ENCODE results near the gene RAD51B. TPM values are rescaled to one million over a fixed set of nuclear protein-coding genes. Genes with fewer than 3 reads are reported as not detected.
"Not testable (repeated sequence)": the region's sequence is repeated elsewhere in the genome, so short reads cannot be mapped to it uniquely, and the experiment has no call there.

Gene RAD51B
- total RNA-seq, 1 donor from 2014 or later = 26.1 TPM

DNA sequence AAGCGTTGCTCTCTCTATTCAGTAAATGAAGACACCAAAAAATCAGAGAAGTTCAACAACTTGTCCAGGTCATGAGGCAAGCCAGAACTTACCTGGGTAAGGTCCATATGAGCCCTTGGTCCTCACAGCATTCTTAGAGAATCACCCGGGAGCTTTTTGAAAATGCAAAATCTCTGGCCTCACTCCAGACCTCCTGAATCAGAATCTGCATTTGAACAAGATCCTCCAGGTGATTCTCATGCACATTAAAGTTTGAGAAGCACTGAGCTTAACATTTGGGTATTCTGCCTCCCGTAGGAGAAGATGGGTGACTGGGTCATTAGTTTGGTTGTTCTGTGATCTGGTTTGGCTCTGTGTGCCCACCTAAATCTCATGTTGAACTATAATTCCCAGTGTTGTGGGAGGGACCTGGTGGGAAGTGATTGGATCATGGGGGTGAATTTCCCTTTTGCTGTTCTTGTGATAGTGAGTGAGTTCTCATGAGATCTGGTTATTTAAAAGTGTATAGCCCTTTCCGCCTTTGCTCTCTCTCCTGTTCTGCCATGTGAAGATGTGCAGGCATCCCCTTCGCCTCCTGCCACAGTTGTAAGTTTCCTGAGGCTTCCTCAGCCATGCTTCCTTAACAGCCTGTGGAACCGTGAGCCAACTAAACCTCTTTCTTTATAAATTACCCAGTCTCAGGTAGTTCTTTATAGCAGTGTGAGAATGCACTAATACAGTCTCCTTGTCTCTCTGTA, 221.2 kb downstream of the RAD51B start:
- DNase-seq (ENCODE audit: low spot score) = no peak
- no peaks in the 10 kb centered on the region for H3K9me3 Mint-ChIP-seq
- H3K27me3 Mint-ChIP-seq (ENCODE audit: insufficient read depth) = no peaks in the 10 kb centered on the region
- intact Hi-C loops (cut with micrococcal nuclease) = no loop called here
- H3K27ac Mint-ChIP-seq = no peak overlapping the region
- no peaks in the 10 kb centered on the region for H3K4me1 Mint-ChIP-seq (ENCODE audit: low read depth)
- H3K36me3 Mint-ChIP-seq (ENCODE audit: low read depth) = no peaks in the 10 kb centered on the region
- no peak overlapping the region for H3K4me3 Mint-ChIP-seq

DNA sequence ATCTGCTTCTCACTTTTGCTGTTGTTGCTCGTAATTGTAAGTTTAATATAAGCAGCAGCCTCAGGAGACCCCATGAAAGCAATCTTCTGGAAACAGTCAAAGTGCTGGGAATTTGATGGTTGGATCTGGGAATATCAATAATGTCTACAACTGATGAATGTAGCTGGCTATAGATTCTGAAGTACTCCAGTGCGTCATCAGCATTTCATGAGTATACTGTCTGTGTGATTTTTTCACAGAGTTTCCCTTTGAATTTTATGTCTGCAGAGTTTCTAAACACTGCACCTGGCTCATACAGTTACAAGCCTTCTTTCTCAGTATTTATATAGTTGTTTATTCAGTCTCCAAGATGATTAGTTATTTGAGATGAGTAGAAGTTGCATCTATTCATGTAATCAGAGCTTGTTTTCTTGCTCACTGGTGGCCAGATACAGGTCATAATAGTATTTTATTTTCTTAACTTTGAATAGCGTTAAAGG, 222.3 kb downstream of the RAD51B start:
- intact Hi-C loops (cut with micrococcal nuclease) = no loop called here
- no peaks in the 10 kb centered on the region for H3K36me3 Mint-ChIP-seq (ENCODE audit: low read depth)
- no peak for DNase-seq (ENCODE audit: low spot score)
- H3K9me3 Mint-ChIP-seq = no peaks in the 10 kb centered on the region
- no peak overlapping the region for H3K4me3 Mint-ChIP-seq
- no peak overlapping the region for H3K27ac Mint-ChIP-seq
- H3K27me3 Mint-ChIP-seq (ENCODE audit: insufficient read depth) = no peaks in the 10 kb centered on the region
- H3K4me1 Mint-ChIP-seq (ENCODE audit: low read depth) = no peaks in the 10 kb centered on the region

DNA sequence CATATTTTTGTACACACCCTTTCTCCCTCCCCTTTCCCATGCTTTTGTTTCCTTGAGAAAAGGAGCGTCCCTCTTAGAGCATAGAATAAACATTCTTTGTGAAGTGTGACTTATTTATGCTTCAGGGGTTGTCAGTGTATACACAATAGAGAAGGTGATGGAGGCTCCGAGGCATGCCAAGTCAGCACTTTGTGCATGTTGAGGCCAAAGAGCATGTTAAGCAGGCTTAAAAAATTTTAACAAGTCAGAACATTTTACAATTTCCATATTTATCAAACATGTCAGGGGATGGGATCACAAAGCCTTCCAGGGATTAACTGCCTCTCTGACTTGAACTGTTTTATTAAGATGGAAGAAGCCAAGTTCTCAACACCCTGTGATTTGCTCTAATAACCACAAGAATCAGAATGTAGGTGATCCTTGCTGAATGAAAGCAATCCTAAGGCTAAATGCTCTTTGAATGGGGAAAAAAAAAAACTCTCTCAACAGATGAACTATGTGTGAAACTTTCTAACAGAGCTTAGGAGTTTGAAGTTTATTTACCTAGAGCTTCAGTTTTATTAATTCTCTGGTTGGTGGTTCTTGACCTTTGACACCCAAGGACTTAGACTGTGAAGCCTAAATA, 223.1 kb downstream of the RAD51B start:
- DNase-seq (ENCODE audit: low spot score) = no peak
- Mint-ChIP-seq H3K4me1 (ENCODE audit: low read depth) (no peaks in the 10 kb centered on the region), H3K36me3 (ENCODE audit: low read depth) (no peaks in the 10 kb centered on the region), H3K27me3 (ENCODE audit: insufficient read depth) (no peaks in the 10 kb centered on the region), H3K4me3 (no peak overlapping the region), H3K27ac (no peak overlapping the region), H3K9me3 (no peaks in the 10 kb centered on the region)
- intact Hi-C loops (cut with micrococcal nuclease) = no loop called here

DNA sequence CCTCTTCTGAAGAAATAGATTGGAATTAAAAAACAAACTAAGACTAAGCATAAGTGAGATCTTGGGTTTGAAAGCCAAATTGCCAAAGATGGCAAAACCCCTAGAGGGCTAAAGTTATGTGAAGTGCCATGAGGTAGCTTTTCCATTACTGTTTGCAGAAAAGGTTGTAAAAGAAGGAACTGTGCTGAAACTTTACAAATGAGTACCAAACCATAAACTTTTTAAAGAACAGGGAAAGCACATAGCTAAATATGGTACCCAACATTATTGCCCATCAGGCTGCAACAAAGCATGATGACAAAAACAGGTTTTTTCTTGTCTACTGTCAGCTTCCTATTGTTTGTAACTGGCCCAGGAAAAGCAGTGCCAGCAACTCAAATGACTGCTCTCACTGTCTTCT, 224.2 kb downstream of the RAD51B start:
- Mint-ChIP-seq H3K36me3 (ENCODE audit: low read depth) (no peaks in the 10 kb centered on the region), H3K4me1 (ENCODE audit: low read depth) (no peaks in the 10 kb centered on the region), H3K27me3 (ENCODE audit: insufficient read depth) (no peaks in the 10 kb centered on the region), H3K4me3 (no peak overlapping the region), H3K9me3 (peaks cover 4% of the 10 kb centered on the region), H3K27ac (no peak overlapping the region)
- DNase-seq (ENCODE audit: low spot score) = no peak
- intact Hi-C loops (cut with micrococcal nuclease) = no loop called here

DNA sequence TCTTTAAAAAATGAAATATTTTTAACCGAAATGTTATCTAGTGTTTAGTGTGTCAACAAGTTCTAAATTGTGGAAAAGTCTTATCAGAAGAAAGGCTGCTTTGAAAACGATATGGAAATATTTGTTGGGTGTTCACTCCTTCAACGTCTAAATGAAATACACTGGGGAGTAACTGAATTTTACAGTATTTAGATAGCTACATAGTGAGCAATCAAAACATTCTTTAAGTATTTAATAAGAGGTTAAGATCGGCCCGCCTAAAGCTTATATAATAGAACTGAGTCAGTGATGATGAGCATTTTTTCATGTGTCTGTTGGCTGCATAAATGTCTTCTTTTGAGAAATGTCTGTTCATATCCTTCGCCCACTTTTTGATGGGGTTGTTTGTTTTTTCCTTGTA, 228.3 kb downstream of the RAD51B start:
- Mint-ChIP-seq H3K9me3 (peaks cover 4% of the 10 kb centered on the region), H3K36me3 (ENCODE audit: low read depth) (peaks cover 1% of the 10 kb centered on the region), H3K4me1 (ENCODE audit: low read depth) (no peaks in the 10 kb centered on the region), H3K27ac (no peak overlapping the region), H3K27me3 (ENCODE audit: insufficient read depth) (no peaks in the 10 kb centered on the region), H3K4me3 (no peak overlapping the region)
- DNase-seq (ENCODE audit: low spot score) = no peak
- intact Hi-C loops (cut with micrococcal nuclease) = no loop called here

- H3K4me1 Mint-ChIP-seq (ENCODE audit: low read depth); H3K9me3 Mint-ChIP-seq; H3K4me3 Mint-ChIP-seq; H3K36me3 Mint-ChIP-seq (ENCODE audit: low read depth); intact Hi-C loops (cut with micrococcal nuclease); H3K27ac Mint-ChIP-seq; DNase-seq (ENCODE audit: low spot score); H3K27me3 Mint-ChIP-seq (ENCODE audit: insufficient read depth): not testable (repeated sequence)
These were observed 229.2 kb downstream of the RAD51B start for GRCh38 chr14:68048815-68049214.

GRCh38 chr14:68050177-68050576, 230.6 kb downstream of the RAD51B start:
- no peaks in the 10 kb centered on the region for H3K4me1 Mint-ChIP-seq (ENCODE audit: low read depth)

DNA sequence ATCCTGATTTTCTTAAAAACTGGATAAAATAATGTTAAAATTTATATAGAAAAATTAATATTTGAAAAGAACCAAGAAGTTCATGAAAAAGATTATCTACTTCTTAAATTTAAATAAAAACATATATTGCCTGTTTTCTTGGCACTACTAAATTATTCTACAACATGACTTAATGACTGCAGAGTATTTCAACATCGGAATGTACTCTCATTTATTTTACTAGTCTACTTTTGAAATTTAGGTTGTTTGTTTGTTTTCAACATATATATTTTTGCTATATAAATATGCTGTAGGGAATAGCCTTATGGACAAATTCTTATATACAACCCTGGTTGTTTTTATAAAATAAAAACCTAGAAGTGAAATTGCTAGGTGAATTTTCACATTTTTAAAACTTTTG, 231.6 kb downstream of the RAD51B start:
- Mint-ChIP-seq H3K27ac (no peak overlapping the region), H3K27me3 (ENCODE audit: insufficient read depth) (no peaks in the 10 kb centered on the region), H3K9me3 (peaks cover 4% of the 10 kb centered on the region), H3K4me1 (ENCODE audit: low read depth) (no peaks in the 10 kb centered on the region), H3K36me3 (ENCODE audit: low read depth) (peaks cover 1% of the 10 kb centered on the region), H3K4me3 (no peak overlapping the region)
- DNase-seq (ENCODE audit: low spot score) = no peak
- intact Hi-C loops (cut with micrococcal nuclease) = no loop called here

More at GRCh38 chr14:68050177-68050576, 230.6 kb downstream of the RAD51B start:
- peaks cover 1% of the 10 kb centered on the region for H3K36me3 Mint-ChIP-seq (ENCODE audit: low read depth)
- no peak overlapping the region for H3K4me3 Mint-ChIP-seq
- H3K9me3 Mint-ChIP-seq = peaks cover 4% of the 10 kb centered on the region
- no peak overlapping the region for H3K27ac Mint-ChIP-seq
- intact Hi-C loops (cut with micrococcal nuclease) = no loop called here
- no peaks in the 10 kb centered on the region for H3K27me3 Mint-ChIP-seq (ENCODE audit: insufficient read depth)
- DNase-seq (ENCODE audit: low spot score) = no peak

GRCh38 chr14:68060198-68060597, 240.6 kb downstream of the RAD51B start:
- Mint-ChIP-seq H3K4me1 (ENCODE audit: low read depth) (no peaks in the 10 kb centered on the region), H3K27me3 (ENCODE audit: insufficient read depth) (no peaks in the 10 kb centered on the region), H3K9me3 (no peaks in the 10 kb centered on the region), H3K4me3 (no peak overlapping the region), H3K36me3 (ENCODE audit: low read depth) (no peaks in the 10 kb centered on the region), H3K27ac (no peak overlapping the region)
- no peak for DNase-seq (ENCODE audit: low spot score)
- intact Hi-C loops (cut with micrococcal nuclease) = no loop called here

DNA sequence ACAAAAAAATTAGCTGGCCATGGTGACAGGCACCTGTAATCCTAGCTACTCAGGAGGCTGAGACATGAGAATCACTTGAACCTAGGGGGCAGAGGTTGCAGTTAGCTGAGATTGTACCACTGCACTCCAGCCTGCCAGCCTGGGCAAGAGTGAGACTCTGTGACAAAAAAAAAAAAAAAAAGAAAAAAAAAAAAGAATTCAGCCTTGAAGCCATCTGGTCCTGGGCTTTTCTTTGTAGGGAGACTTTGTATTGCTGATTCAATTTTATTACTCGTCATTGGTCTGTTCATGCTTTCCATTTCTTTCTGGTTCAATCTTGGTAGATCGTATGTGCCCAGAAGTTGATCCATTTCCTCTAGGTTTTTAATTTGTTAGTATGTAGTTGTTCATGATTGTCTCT, 243.1 kb downstream of the RAD51B start:
- no peaks in the 10 kb centered on the region for H3K36me3 Mint-ChIP-seq (ENCODE audit: low read depth)
- no peaks in the 10 kb centered on the region for H3K9me3 Mint-ChIP-seq
- intact Hi-C loops (cut with micrococcal nuclease) = no loop called here
- no peak overlapping the region for H3K4me3 Mint-ChIP-seq
- H3K27ac Mint-ChIP-seq = no peak overlapping the region
- no peaks in the 10 kb centered on the region for H3K4me1 Mint-ChIP-seq (ENCODE audit: low read depth)
- H3K27me3 Mint-ChIP-seq (ENCODE audit: insufficient read depth) = no peaks in the 10 kb centered on the region
- no peak for DNase-seq (ENCODE audit: low spot score)

DNA sequence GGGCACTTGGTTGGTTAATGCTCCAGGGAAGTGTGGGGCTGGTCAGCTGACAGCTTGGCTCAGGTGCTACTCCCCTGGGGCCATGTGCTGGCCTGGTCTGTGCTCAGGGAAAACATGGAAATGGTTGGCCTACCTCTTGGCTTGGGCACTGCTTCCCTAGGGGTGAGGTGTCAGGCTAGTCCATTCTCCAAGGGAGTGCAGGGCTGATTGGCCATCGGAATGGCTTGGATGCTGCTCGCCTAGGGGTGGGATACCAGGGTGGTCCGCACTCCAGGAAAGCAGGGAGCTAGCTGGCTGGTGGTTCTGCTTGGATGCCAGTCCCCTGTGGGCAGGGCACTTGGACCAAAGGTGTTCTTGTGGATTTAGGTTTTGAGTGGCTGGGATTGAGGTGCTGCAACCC, 245.7 kb downstream of the RAD51B start:
- no peaks in the 10 kb centered on the region for H3K4me1 Mint-ChIP-seq (ENCODE audit: low read depth)
- H3K27ac Mint-ChIP-seq = no peak overlapping the region
- no peaks in the 10 kb centered on the region for H3K36me3 Mint-ChIP-seq (ENCODE audit: low read depth)
- intact Hi-C loops (cut with micrococcal nuclease) = no loop called here
- no peak for DNase-seq (ENCODE audit: low spot score)
- H3K27me3 Mint-ChIP-seq (ENCODE audit: insufficient read depth) = no peaks in the 10 kb centered on the region
- H3K9me3 Mint-ChIP-seq = peaks cover 6% of the 10 kb centered on the region
- no peak overlapping the region for H3K4me3 Mint-ChIP-seq

GRCh38 chr14:68074765-68075381, 255.3 kb downstream of the RAD51B start:
- no peak overlapping the region for H3K4me3 Mint-ChIP-seq
- H3K36me3 Mint-ChIP-seq (ENCODE audit: low read depth) = peaks cover 2% of the 10 kb centered on the region
- H3K9me3 Mint-ChIP-seq = peaks cover 39% of the 10 kb centered on the region
- H3K27ac Mint-ChIP-seq = no peak overlapping the region
- H3K27me3 Mint-ChIP-seq (ENCODE audit: insufficient read depth) = no peaks in the 10 kb centered on the region
- intact Hi-C loops (cut with micrococcal nuclease) = no loop called here
- DNase-seq (ENCODE audit: low spot score) = no peak
- H3K4me1 Mint-ChIP-seq (ENCODE audit: low read depth) = no peaks in the 10 kb centered on the region

- H3K36me3 Mint-ChIP-seq (ENCODE audit: low read depth) = peaks cover 2% of the 10 kb centered on the region
- intact Hi-C loops (cut with micrococcal nuclease) = no loop called here
- no peak overlapping the region for H3K4me3 Mint-ChIP-seq
- no peak for DNase-seq (ENCODE audit: low spot score)
- H3K4me1 Mint-ChIP-seq (ENCODE audit: low read depth) = no peaks in the 10 kb centered on the region
- H3K27me3 Mint-ChIP-seq (ENCODE audit: insufficient read depth) = peaks cover 2% of the 10 kb centered on the region
- H3K9me3 Mint-ChIP-seq = peaks cover 33% of the 10 kb centered on the region
- no peak overlapping the region for H3K27ac Mint-ChIP-seq
These were observed 255.9 kb downstream of the RAD51B start for GRCh38 chr14:68075382-68076029.
